Naive thymus-derived CD8-positive, alpha-beta T cell (primary cell): ENCODE data around the gene SLC6A5. TPM values are rescaled to one million over a fixed set of nuclear protein-coding genes. Genes with fewer than 3 reads are reported as not detected.

Source experiments
- ATAC-seq, 2 donors: fragments of 150-1000 bp; cut with Tn5 transposase in 1 of 2; sonication (Bioruptor Pico), chemical (Tn5 transposase) in 1 of 2; 1 replicate in 1 of 2; 2 replicates in 1 of 2; pipeline ENCODE4 v1.10.0; 2021; ENCODE audit warnings: mild to moderate bottlenecking in 2 of 2, moderate library complexity in 2 of 2
- POLR2A ChIA-PET: fragments of 350-600 bp; sonication (Branson Sonifier 250); formaldehyde crosslinking; loops from one replicate; lab custom pipeline; 2021; ENCODE audit warnings: antibody characterized with exemption; lab: Charles Lee
- DNase-seq, 10 donors: peaks; one replicate each; pipeline versions ENCODE4 v3.0.0 to v3.0.0-alpha.2; 2020 to 2022
- H3K27ac Mint-ChIP-seq, 10 donors: one replicate each; pipeline ENCODE4 v1.8.0; 2020 to 2022; ENCODE audit warnings: mild to moderate bottlenecking in 10 of 10, mixed read lengths in 10 of 10, moderate library complexity in 4 of 10, inconsistent platforms in 1 of 10
- H3K27me3 Mint-ChIP-seq, 5 donors: one replicate each; pipeline ENCODE4 v1.8.0; 2021 to 2022; ENCODE audit warnings: mixed read lengths in 5 of 5
- H3K36me3 Mint-ChIP-seq, 3 donors: one replicate each; pipeline ENCODE4 v1.8.0; 2020 to 2022; ENCODE audit warnings: mixed read lengths in 3 of 3, mild to moderate bottlenecking in 2 of 3, inconsistent platforms in 1 of 3
- H3K4me1 Mint-ChIP-seq, 4 donors: one replicate each; pipeline ENCODE4 v1.8.0; 2021 to 2022; ENCODE audit warnings: mixed read lengths in 4 of 4
- H3K4me3 Mint-ChIP-seq, 10 donors: one replicate each; pipeline ENCODE4 v1.8.0; 2020 to 2022; ENCODE audit warnings: mild to moderate bottlenecking in 10 of 10, mixed read lengths in 10 of 10, moderate library complexity in 6 of 10, inconsistent platforms in 1 of 10
- H3K9me3 Mint-ChIP-seq, 9 donors: one replicate each; pipeline ENCODE4 v1.8.0; 2020 to 2022; ENCODE audit warnings: mixed read lengths in 9 of 9, mild to moderate bottlenecking in 3 of 9, inconsistent platforms in 1 of 9, moderate library complexity in 1 of 9
- polyA plus RNA-seq, 3 donors: library from polyadenylated mRNA; unstranded; fragments of 300-500 nt; fragmentation: Illumina TruSeq; gene quantifications; one replicate each; pipeline ENCODE4 v1.2.3, GENCODE V29; 2021
- total RNA-seq, 8 experiments: library from RNA in 2 of 8; stranded (reverse) in 2 of 8; gene quantifications; one replicate each; pipeline ENCODE4 v1.2.3 and lab custom pipeline; 2021 to 2026

The SLC6A5 gene
- total and polyA plus RNA-seq, 5 experiments from 2014 or later = not detected

GRCh38 chr11:20668131-20668809 is 68.9 kb downstream of the SLC6A5 start:
- Mint-ChIP-seq H3K9me3 (peaks cover 0 to 10% (median 4%) of the 10 kb centered on the region in 9 donors), H3K27me3 (peaks cover 42 to 84% (median 62%) of the 10 kb centered on the region in 5 donors), H3K36me3 (peaks cover 0 to 5% (median 0%) of the 10 kb centered on the region in 3 donors), H3K4me3 (peak overlapping the region in 7 of 10 donors; percentile 4 to 54 (median 15)), H3K4me1 (peaks cover 7 to 19% (median 18%) of the 10 kb centered on the region in 4 donors), H3K27ac (no peak overlapping the region)
- POLR2A ChIA-PET = no interaction called here
- no peak for ATAC-seq
- DNase-seq = no peak

- H3K9me3 Mint-ChIP-seq = peaks cover 0 to 10% (median 4%) of the 10 kb centered on the region in 9 donors
- peak within 1 kb of the TSS in 7 of 10 donors; percentile 4 to 47 (median 15) for H3K4me3 Mint-ChIP-seq
- peaks cover 40 to 93% (median 63%) of the 10 kb centered on the region in 5 donors for H3K27me3 Mint-ChIP-seq
- DNase-seq (no peak), ATAC-seq (no peak)
- peaks cover 7 to 19% (median 18%) of the 10 kb centered on the region in 4 donors for H3K4me1 Mint-ChIP-seq
- no peak within 1 kb of the TSS for H3K27ac Mint-ChIP-seq
- H3K36me3 Mint-ChIP-seq = peaks cover 0 to 5% (median 0%) of the 10 kb centered on the region in 3 donors
- POLR2A ChIA-PET = no interaction called here
These were observed 69.7 kb downstream of the SLC6A5 start, which contains the start of gene NELL1 for GRCh38 chr11:20668844-20669819. Gene NELL1 (plus strand): TSS chr11:20669586.

GRCh38 chr11:20669820-20670684 is 70.6 kb downstream of the SLC6A5 start:
- peaks cover 42 to 95% (median 64%) of the 10 kb centered on the region in 5 donors for H3K27me3 Mint-ChIP-seq
- H3K4me1 Mint-ChIP-seq = peaks cover 7 to 19% (median 18%) of the 10 kb centered on the region in 4 donors
- H3K4me3 Mint-ChIP-seq = peak overlapping the region in 5 of 10 donors; percentile 10 to 47 (median 43)
- ATAC-seq = no peak
- no peak for DNase-seq
- peaks cover 0 to 7% (median 4%) of the 10 kb centered on the region in 9 donors for H3K9me3 Mint-ChIP-seq
- peaks cover 0 to 5% (median 0%) of the 10 kb centered on the region in 3 donors for H3K36me3 Mint-ChIP-seq
- POLR2A ChIA-PET = no interaction called here
- H3K27ac Mint-ChIP-seq = no peak overlapping the region

- POLR2A ChIA-PET = no interaction called here
- peaks cover 0 to 6% (median 0%) of the 10 kb centered on the region in 9 donors for H3K9me3 Mint-ChIP-seq
- peaks cover 0 to 5% (median 0%) of the 10 kb centered on the region in 3 donors for H3K36me3 Mint-ChIP-seq
- H3K27ac Mint-ChIP-seq = no peak overlapping the region
- no peak for DNase-seq
- no peak for ATAC-seq
- H3K27me3 Mint-ChIP-seq = peaks cover 41 to 95% (median 64%) of the 10 kb centered on the region in 5 donors
- H3K4me3 Mint-ChIP-seq = peak overlapping the region in 4 of 10 donors; percentile 10 to 43 (median 22)
- peaks cover 7 to 19% (median 18%) of the 10 kb centered on the region in 4 donors for H3K4me1 Mint-ChIP-seq
These were observed 71.6 kb downstream of the SLC6A5 start for GRCh38 chr11:20670932-20671403.

- ATAC-seq = no peak
- Mint-ChIP-seq H3K27ac (no peak overlapping the region), H3K4me3 (no peak overlapping the region), H3K9me3 (peaks cover 0 to 3% (median 0%) of the 10 kb centered on the region in 9 donors), H3K36me3 (peaks cover 0 to 5% (median 0%) of the 10 kb centered on the region in 3 donors), H3K4me1 (peaks cover 7 to 19% (median 18%) of the 10 kb centered on the region in 4 donors), H3K27me3 (peaks cover 37 to 91% (median 64%) of the 10 kb centered on the region in 5 donors)
- POLR2A ChIA-PET = no interaction called here
- DNase-seq = no peak
These were observed 72.6 kb downstream of the SLC6A5 start for GRCh38 chr11:20671856-20672546.

- peaks cover 33 to 88% (median 59%) of the 10 kb centered on the region in 5 donors for H3K27me3 Mint-ChIP-seq
- peaks cover 0 to 5% (median 0%) of the 10 kb centered on the region in 3 donors for H3K36me3 Mint-ChIP-seq
- H3K4me3 Mint-ChIP-seq = no peak overlapping the region
- DNase-seq (no peak), ATAC-seq (no peak)
- no peak overlapping the region for H3K27ac Mint-ChIP-seq
- POLR2A ChIA-PET = no interaction called here
- H3K9me3 Mint-ChIP-seq = peaks cover 0 to 2% (median 0%) of the 10 kb centered on the region in 9 donors
- peaks cover 7 to 19% (median 18%) of the 10 kb centered on the region in 4 donors for H3K4me1 Mint-ChIP-seq
These were observed 73.2 kb downstream of the SLC6A5 start for GRCh38 chr11:20672575-20672974.

- DNase-seq = no peak
- Mint-ChIP-seq H3K27me3 (peaks cover 22 to 57% (median 31%) of the 10 kb centered on the region in 5 donors), H3K9me3 (peaks cover 0 to 8% (median 2%) of the 10 kb centered on the region in 9 donors), H3K27ac (no peak overlapping the region), H3K4me3 (no peak overlapping the region), H3K36me3 (no peaks in the 10 kb centered on the region), H3K4me1 (no peaks in the 10 kb centered on the region)
- POLR2A ChIA-PET = no interaction called here
- ATAC-seq = no peak
These were observed 77.2 kb downstream of the SLC6A5 start for GRCh38 chr11:20676658-20677057.

- peaks cover 0 to 3% (median 0%) of the 10 kb centered on the region in 3 donors for H3K36me3 Mint-ChIP-seq
- ATAC-seq (no peak), DNase-seq (no peak)
- peaks cover 0 to 6% (median under 1%) of the 10 kb centered on the region in 9 donors for H3K9me3 Mint-ChIP-seq
- POLR2A ChIA-PET = no interaction called here
- no peak overlapping the region for H3K4me3 Mint-ChIP-seq
- H3K27me3 Mint-ChIP-seq = peaks cover 0 to 15% (median 3%) of the 10 kb centered on the region in 5 donors
- no peaks in the 10 kb centered on the region for H3K4me1 Mint-ChIP-seq
- H3K27ac Mint-ChIP-seq = no peak overlapping the region
These were observed 89.4 kb downstream of the SLC6A5 start for GRCh38 chr11:20688761-20689160.

GRCh38 chr11:20707876-20708275 is 108.5 kb downstream of the SLC6A5 start:
- DNase-seq = no peak
- H3K36me3 Mint-ChIP-seq = no peaks in the 10 kb centered on the region
- no peak for ATAC-seq

More at GRCh38 chr11:20707876-20708275, 108.5 kb downstream of the SLC6A5 start:
- Mint-ChIP-seq H3K27me3 (peaks cover 0 to 9% (median 0%) of the 10 kb centered on the region in 5 donors), H3K9me3 (peaks cover 0 to 50% (median 12%) of the 10 kb centered on the region in 9 donors), H3K27ac (no peak overlapping the region), H3K4me3 (no peak overlapping the region), H3K4me1 (no peaks in the 10 kb centered on the region)
- POLR2A ChIA-PET = no interaction called here
